PC-9 (cell line): Measurements from ENCODE around the gene PCDHGA9. TPM values are rescaled to one million over a fixed set of nuclear protein-coding genes. Genes with fewer than 3 reads are reported as not detected.
"Not testable (repeated sequence)": the region's sequence is repeated elsewhere in the genome, so short reads cannot be mapped to it uniquely, and the experiment has no call there.

Source experiments
- BruUV-seq: library from RNA; stranded (reverse); fragments of 400-500 nt; replicated peaks from 2 replicates; lab custom pipeline; 2021; lab: Mats Ljungman, UMichigan
- CTCF ChIA-PET: fragments of 300-600 bp; sonication (Branson Sonifier 250); formaldehyde crosslinking; loops from one replicate; lab custom pipeline; 2022; ENCODE audit warnings: antibody characterized with exemption; lab: Charles Lee
- POLR2A ChIA-PET: fragments of 300-600 bp; sonication (Branson Sonifier 250); formaldehyde crosslinking; loops from one replicate; lab custom pipeline; 2022; ENCODE audit warnings: antibody characterized with exemption; ENCODE audit not compliant: unreplicated experiment; lab: Charles Lee
- DNase-seq, 2 experiments: peaks; one replicate each; pipeline versions ENCODE4 v3.0.0 to v3.0.0-alpha.2; 2015 to 2022; ENCODE audit warnings: mixed read lengths in 1 of 2
- H2AFZ ChIP-seq: fragments of 200-600 bp; sonication (generic); 2 replicates; pipeline ENCODE4 v1.8.1; 2017; ENCODE audit warnings: antibody characterized with exemption
- H3F3A ChIP-seq: fragments of 200-600 bp; sonication (generic); 2 replicates; pipeline ENCODE4 v1.8.1; 2017; ENCODE audit warnings: antibody characterized with exemption, mild to moderate bottlenecking, low read depth; ENCODE audit not compliant: insufficient read depth
- H3K27ac ChIP-seq: fragments of 200-600 bp; sonication (generic); 2 replicates; pipeline ENCODE4 v1.6.1; 2016; ENCODE audit warnings: mixed run types
- H3K27me3 ChIP-seq: fragments of 200-600 bp; sonication (generic); 2 replicates; pipeline ENCODE4 v1.6.1; 2016; ENCODE audit warnings: low read depth, mixed run types; ENCODE audit not compliant: insufficient read depth
- H3K36me3 ChIP-seq: fragments of 200-600 bp; sonication (generic); 2 replicates; pipeline ENCODE4 v1.6.1; 2016; ENCODE audit warnings: low read depth, mixed run types
- H3K4me1 ChIP-seq: fragments of 200-600 bp; sonication (generic); replicated peaks from 2 replicates; pipeline ENCODE4 v1.6.1; 2016; ENCODE audit warnings: mixed run types; ENCODE audit not compliant: insufficient read depth
- H3K4me2 ChIP-seq: fragments of 200-600 bp; sonication (generic); 2 replicates; pipeline ENCODE4 v1.6.1; 2017; ENCODE audit warnings: mixed run types
- H3K4me3 ChIP-seq: fragments of 200-600 bp; sonication (generic); 2 replicates; pipeline ENCODE4 v1.6.1; 2016; ENCODE audit warnings: mixed run types
- H3K79me2 ChIP-seq: fragments of 200-600 bp; sonication (generic); 2 replicates; pipeline ENCODE4 v1.6.1; 2017; ENCODE audit warnings: low read depth, mixed run types
- H3K9me2 ChIP-seq: fragments of 200-600 bp; sonication (generic); 2 replicates; pipeline ENCODE4 v1.8.1; 2017; ENCODE audit warnings: mild to moderate bottlenecking; ENCODE audit not compliant: insufficient read depth
- H3K9me3 ChIP-seq: fragments of 200-600 bp; sonication (generic); 2 replicates; pipeline ENCODE4 v1.8.1; 2016; ENCODE audit warnings: low read depth; ENCODE audit not compliant: insufficient read depth
- H4K20me1 ChIP-seq: fragments of 200-600 bp; sonication (generic); 2 replicates; pipeline ENCODE4 v1.8.1; 2017; ENCODE audit not compliant: insufficient read depth
- EZH2 ChIP-seq: fragments of 200-600 bp; sonication (generic); IDR thresholded peaks from 2 replicates; pipeline ENCODE4 v1.8.0; 2017; ENCODE audit warnings: antibody characterized with exemption, low read depth
- intact Hi-C: fragments of 100-400 bp; cut with micrococcal nuclease; formaldehyde crosslinking; loops from one replicate; pipeline ENCODE4 v1.10.0; 2022; ENCODE audit not compliant: unreplicated experiment
- total RNA-seq: library from RNA; stranded (reverse); gene quantifications from 2 replicates; pipeline ENCODE4 v1.2.3, GENCODE V29; 2021
- TF ChIP-seq, protein P1 (sequence below): fragments of 200-600 bp; sonication (generic); conservative IDR thresholded peaks from 2 replicates; pipeline ENCODE4 v1.6.1; 2017; ENCODE audit warnings: mixed run types, antibody characterized with exemption, mild to moderate bottlenecking, moderate library complexity

PCDHGA9 gene
- total RNA-seq, 1 experiment from 2014 or later, result not detected

DNA sequence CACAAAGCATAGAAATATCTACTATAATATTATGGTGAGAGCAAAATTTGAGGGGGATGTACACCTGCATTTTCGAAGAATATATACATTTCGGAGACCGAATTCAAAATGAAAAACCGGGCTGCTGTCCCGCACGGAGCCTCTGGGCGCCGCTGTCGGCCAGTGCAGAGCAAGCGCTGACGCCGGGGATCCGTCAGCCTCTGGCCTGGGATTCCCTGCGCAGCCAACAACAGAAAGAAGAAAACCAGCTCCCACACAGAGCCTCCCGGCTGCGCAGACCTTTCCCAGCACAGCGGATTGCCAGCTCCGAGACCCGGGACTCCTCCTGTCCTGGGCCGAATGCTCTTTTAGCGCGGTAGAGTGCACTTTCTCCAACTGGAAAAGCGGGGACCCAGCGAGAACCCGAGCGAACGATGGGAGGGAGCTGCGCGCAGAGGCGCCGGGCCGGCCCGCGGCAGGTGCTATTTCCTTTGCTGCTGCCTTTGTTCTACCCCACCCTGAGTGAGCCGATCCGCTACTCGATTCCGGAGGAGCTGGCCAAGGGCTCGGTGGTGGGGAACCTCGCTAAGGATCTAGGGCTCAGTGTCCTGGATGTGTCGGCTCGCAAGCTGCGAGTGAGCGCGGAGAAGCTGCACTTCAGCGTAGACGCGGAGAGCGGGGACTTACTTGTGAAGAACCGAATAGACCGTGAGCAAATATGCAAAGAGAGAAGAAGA, 5.4 kb downstream of the PCDHGA9 start, which contains the start of gene PCDHGB6:
Gene PCDHGB6, plus strand, starts transcription at position 232 of the 716 bp plus-strand sequence. Its CDS starts 182 bp downstream, at position 414.
- CTCF ChIA-PET, result interaction anchor here (0.6 to 1.7 kb wide), 2 partner anchors 153 to 156 kb away, joined by 4 to 5 read pairs; no protein-coding TSS in a partner anchor
- BruUV-seq, H3K79me2 ChIP-seq, H3K9me2 ChIP-seq, H3K36me3 ChIP-seq, H3K27ac ChIP-seq, H3K4me3 ChIP-seq, H3K4me1 ChIP-seq, H3K9me3 ChIP-seq, H3F3A ChIP-seq, H2AFZ ChIP-seq, H3K4me2 ChIP-seq, POLR2A ChIA-PET, H4K20me1 ChIP-seq, intact Hi-C loops: not testable (repeated sequence)
- TF ChIP-seq, protein P1, sequence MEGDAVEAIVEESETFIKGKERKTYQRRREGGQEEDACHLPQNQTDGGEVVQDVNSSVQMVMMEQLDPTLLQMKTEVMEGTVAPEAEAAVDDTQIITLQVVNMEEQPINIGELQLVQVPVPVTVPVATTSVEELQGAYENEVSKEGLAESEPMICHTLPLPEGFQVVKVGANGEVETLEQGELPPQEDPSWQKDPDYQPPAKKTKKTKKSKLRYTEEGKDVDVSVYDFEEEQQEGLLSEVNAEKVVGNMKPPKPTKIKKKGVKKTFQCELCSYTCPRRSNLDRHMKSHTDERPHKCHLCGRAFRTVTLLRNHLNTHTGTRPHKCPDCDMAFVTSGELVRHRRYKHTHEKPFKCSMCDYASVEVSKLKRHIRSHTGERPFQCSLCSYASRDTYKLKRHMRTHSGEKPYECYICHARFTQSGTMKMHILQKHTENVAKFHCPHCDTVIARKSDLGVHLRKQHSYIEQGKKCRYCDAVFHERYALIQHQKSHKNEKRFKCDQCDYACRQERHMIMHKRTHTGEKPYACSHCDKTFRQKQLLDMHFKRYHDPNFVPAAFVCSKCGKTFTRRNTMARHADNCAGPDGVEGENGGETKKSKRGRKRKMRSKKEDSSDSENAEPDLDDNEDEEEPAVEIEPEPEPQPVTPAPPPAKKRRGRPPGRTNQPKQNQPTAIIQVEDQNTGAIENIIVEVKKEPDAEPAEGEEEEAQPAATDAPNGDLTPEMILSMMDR, result peak; percentile 59
- H3K27me3 ChIP-seq, result peaks cover 37% of the 10 kb centered on the region; the same call in 1 of the 2 replicates
- peak in 1 of 2 experiments; percentile 21 for DNase-seq

DNA sequence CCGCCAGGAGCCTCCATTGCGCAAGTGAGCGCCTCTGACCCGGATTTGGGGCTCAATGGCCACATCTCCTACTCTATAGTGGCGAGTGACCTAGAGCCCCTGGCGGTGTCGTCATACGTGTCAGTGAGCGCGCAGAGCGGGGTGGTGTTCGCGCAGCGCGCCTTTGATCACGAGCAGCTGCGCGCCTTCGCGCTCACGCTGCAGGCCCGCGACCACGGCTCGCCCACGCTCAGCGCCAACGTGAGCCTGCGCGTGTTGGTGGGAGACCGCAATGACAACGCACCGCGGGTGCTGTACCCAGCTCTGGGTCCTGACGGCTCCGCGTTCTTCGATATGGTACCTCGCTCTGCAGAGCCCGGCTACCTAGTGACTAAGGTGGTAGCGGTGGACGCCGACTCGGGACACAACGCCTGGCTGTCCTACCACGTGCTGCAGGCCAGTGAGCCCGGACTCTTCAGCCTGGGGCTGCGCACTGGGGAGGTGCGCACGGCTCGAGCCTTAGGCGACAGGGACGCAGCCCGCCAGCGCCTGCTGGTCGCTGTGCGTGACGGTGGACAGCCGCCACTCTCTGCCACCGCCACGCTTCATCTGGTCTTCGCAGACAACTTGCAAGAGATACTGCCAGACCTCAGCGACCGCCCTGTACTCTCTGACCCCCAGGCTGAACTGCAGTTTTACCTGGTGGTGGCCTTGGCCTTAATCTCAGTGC, 7.2 kb downstream of the PCDHGA9 start:
- H3K36me3 ChIP-seq, result no peaks in the 10 kb centered on the region
- no peaks in the 10 kb centered on the region for H3K9me3 ChIP-seq
- no peaks in the 10 kb centered on the region for H3K79me2 ChIP-seq
- CTCF ChIA-PET, result no interaction called here
- no peaks in the 10 kb centered on the region for H3K9me2 ChIP-seq
- no peaks in the 10 kb centered on the region for H3F3A ChIP-seq
- TF ChIP-seq EZH2, result no peak
- TF ChIP-seq, protein P1, result no peak
- intact Hi-C loops, result loop anchor here (5.0 to 10.0 kb wide), 3 partner anchors 85 to 327 kb away; partner anchors contain the start of genes PCDHB14 and TAF7
- no peak overlapping the region for H3K4me3 ChIP-seq
- H3K4me1 ChIP-seq, result no peaks in the 10 kb centered on the region
- no peak overlapping the region for H3K27ac ChIP-seq
- no peak overlapping the region for H3K4me2 ChIP-seq
- BruUV-seq, result no TSS peak
- DNase-seq, result no peak
- no peaks in the 10 kb centered on the region for H4K20me1 ChIP-seq
- H3K27me3 ChIP-seq, result peaks cover 23% of the 10 kb centered on the region; the same call in 1 of the 2 replicates
- POLR2A ChIA-PET, result no interaction called here
- H2AFZ ChIP-seq, result no peak overlapping the region

DNA sequence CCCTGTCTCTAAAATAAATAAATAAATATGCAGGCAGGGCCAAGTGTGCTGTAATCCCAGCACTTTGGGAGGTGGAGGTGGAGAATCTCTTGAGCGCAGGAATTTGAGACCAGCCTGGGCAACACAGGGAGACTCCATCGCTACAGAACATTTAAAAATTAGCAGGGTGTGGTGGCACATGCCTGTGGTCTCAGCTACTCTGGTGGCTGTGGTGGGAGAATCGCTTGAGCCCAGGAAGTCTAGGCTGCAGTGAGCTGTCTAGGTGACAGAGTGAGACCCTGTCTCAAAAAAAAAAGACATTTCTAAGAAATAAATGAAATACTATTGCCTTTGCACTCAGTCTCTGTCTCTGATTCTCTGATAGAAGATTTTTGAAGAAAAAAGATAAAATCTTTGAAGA, 9.0 kb downstream of the PCDHGA9 start:
- Histone ChIP-seq H3K27ac (no peak overlapping the region), H2AFZ (no peak overlapping the region), H3K9me3 (no peaks in the 10 kb centered on the region), H3K79me2 (no peaks in the 10 kb centered on the region), H3K36me3 (no peaks in the 10 kb centered on the region), H3K9me2 (no peaks in the 10 kb centered on the region), H3K4me2 (no peak overlapping the region), H3K4me3 (no peak overlapping the region), H3F3A (no peaks in the 10 kb centered on the region), H3K4me1 (no peaks in the 10 kb centered on the region), H3K27me3 (peaks cover 18% of the 10 kb centered on the region; the same call in 1 of the 2 replicates), H4K20me1 (no peaks in the 10 kb centered on the region)
- ChIA-PET POLR2A (no interaction called here), CTCF (no interaction called here)
- intact Hi-C loops, result loop anchor here (5.0 to 10.0 kb wide), 3 partner anchors 87 to 329 kb away; partner anchors contain the start of genes PCDHB14 and TAF7
- no peak for DNase-seq
- TF ChIP-seq, protein P1, result no peak
- no peak for TF ChIP-seq EZH2
- no TSS peak for BruUV-seq
